Bronchial epithelial cell (primary cell): ENCODE data around the gene PNMA5. TPM values are rescaled to one million over a fixed set of nuclear protein-coding genes. Genes with fewer than 3 reads are reported as not detected.

Experiments
- DNase-seq: peaks from one replicate; pipeline ENCODE4 v3.0.0-alpha.2; 2010; ENCODE audit warnings: low read depth
- FAIRE-seq: peaks from 2 replicates; lab custom pipeline; 2011; peaks lifted over from hg19 to GRCh38; lab: Jason Lieb, UNC
- H3K27me3 ChIP-seq: 2 replicates; pipeline ENCODE4 v1.5.1; 2011; ENCODE audit warnings: low read length; ENCODE audit not compliant: control insufficient read depth, insufficient read depth
- H3K36me3 ChIP-seq: 2 replicates; pipeline ENCODE4 v1.5.1; 2011; ENCODE audit warnings: low read length; ENCODE audit not compliant: control insufficient read depth, insufficient read depth
- H3K4me3 ChIP-seq: 2 replicates; pipeline ENCODE4 v1.5.1; 2011; ENCODE audit warnings: mild to moderate bottlenecking, low read depth, low read length, control low read depth
- total RNA-seq: library from RNA; depleted of rRNA; stranded (reverse); fragments of >200 nt; gene quantifications from 2 replicates; pipeline ENCODE4 v1.2.1, GENCODE V29; 2014
- TF ChIP-seq, protein P1 (sequence below): IDR thresholded peaks from 2 replicates; pipeline ENCODE4 v1.5.1; 2011; ENCODE audit warnings: mild to moderate bottlenecking, moderate library complexity, low read length, control low read depth, inconsistent platforms; ENCODE audit not compliant: insufficient read depth, severe bottlenecking

The PNMA5 gene
- total RNA-seq, 1 donor from 2014 or later = not detected

DNA sequence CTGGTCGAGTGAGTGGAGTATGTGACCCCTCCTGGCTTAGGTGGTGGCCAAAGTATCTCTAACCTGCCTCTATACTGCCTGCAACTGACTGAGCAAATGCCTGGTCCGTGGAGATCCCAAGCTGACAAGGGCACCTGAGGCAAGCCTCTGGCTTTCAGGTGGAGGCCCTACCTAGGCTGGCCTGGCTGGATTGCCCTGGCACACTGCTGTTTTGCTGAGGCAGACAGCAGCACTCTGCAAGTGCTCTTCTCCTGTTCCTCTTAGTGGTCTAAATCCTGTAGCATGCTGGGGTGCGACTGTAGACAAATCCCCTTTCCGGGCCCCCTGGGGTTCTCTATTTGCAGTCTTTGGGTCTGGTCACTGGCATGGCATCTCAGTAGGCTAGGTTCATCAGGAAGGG lies 44.8 kb downstream of the PNMA5 start:
- H3K36me3 ChIP-seq = peaks cover 18% of the 10 kb centered on the region

DNA sequence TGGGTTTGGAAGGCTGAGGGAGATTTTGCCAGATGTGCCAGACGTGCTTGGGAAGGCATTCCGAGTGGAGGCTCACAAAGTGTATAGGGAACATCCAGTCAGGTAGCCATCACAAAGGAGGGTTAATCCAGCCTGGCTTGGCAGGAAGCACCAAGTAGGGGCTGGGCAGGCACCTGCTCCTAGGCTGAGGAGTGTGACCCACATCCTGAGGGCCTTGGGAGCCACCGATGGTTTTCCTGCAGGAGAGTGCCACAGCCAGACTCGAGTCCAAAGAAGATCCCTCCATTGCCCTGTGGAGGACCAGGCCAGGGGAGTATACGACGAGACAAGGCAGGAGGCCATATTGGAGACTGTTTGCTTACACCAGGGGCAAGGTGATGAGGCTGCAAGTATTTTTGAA lies 47.2 kb downstream of the PNMA5 start:
- H3K27me3 ChIP-seq = no peaks in the 10 kb centered on the region
- TF ChIP-seq, protein P1, sequence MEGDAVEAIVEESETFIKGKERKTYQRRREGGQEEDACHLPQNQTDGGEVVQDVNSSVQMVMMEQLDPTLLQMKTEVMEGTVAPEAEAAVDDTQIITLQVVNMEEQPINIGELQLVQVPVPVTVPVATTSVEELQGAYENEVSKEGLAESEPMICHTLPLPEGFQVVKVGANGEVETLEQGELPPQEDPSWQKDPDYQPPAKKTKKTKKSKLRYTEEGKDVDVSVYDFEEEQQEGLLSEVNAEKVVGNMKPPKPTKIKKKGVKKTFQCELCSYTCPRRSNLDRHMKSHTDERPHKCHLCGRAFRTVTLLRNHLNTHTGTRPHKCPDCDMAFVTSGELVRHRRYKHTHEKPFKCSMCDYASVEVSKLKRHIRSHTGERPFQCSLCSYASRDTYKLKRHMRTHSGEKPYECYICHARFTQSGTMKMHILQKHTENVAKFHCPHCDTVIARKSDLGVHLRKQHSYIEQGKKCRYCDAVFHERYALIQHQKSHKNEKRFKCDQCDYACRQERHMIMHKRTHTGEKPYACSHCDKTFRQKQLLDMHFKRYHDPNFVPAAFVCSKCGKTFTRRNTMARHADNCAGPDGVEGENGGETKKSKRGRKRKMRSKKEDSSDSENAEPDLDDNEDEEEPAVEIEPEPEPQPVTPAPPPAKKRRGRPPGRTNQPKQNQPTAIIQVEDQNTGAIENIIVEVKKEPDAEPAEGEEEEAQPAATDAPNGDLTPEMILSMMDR = no peak
- H3K4me3 ChIP-seq = no peak overlapping the region
- FAIRE-seq (no peak), DNase-seq (no peak)
- peaks cover 20% of the 10 kb centered on the region for H3K36me3 ChIP-seq

More for the DNA sequence above, 44.8 kb downstream of the PNMA5 start:
- TF ChIP-seq, protein P1 = no peak
- FAIRE-seq = no peak
- no peak for DNase-seq
- Histone ChIP-seq H3K4me3 (no peak overlapping the region), H3K27me3 (no peaks in the 10 kb centered on the region)

DNA sequence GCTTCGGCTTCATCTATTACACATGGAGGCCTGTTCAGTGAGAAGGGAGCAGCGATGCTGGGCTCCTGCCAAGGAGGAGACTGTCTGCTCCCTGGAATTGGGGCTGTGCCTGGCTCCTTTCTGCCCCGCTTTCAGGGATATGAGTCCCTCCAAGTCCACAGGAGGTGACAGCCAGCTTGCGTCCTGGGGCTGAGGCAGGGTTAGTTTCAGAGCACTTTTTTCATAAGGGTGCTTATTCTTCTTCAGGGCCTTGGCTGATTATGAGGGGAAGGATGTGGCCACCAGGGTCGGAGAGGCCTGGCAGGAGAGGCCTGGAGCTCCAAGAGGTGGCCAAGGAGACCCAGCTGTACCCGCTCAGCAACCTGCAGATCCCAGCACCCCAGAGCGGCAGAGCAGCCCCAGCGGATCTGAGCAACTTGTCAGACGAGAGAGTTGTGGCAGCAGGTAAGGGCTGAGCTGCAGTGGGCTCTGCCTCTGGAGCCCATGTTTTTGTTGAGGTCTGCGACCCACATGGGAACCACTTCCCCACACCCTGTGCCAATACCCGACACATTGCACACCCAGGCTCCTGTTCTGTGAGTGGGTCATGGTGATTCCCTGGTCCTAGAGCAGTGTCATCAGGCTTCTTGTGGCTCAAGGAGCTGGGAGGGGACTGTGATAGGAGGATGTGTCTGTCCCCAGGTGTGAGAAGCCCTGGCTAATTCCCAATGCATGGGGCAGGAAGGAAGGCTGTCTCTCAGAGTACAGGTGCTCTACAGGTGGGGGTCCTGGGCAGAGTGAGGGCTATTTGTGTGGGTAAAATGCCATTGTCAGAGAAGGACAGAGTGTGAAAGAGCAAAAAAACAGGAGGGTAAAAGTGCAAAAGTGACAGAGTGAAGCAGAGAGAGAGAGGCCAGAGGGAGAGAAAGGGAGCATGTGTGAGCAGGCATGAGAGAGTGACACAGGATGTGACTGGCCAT lies 48.6 kb downstream of the PNMA5 start:
- peak; percentile 68 for FAIRE-seq
- H3K4me3 ChIP-seq = no peak overlapping the region
- no peak for DNase-seq
- H3K36me3 ChIP-seq = peaks cover 20% of the 10 kb centered on the region
- no peaks in the 10 kb centered on the region for H3K27me3 ChIP-seq
- TF ChIP-seq, protein P1 = no peak

DNA sequence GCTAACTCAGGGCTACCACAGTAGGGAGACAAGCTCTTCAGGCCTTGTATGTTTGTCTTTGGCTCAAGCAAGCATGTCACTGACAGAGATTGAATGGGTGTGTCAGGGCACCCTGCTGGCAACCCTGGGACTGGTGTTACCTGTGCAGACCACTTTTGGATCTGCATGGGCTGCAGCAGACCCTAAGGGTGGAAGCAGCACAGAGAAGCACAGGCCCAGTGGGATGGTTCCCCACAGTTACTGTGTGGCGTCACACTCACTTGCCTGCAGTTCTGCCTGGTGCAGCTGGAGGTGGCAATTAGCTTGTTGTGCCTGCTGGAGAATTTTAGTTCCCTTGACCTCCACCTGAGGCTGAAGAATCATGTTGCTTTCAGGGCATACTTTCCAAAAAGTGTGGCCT lies 50.1 kb downstream of the PNMA5 start:
- Histone ChIP-seq H3K36me3 (peaks cover 17% of the 10 kb centered on the region), H3K27me3 (no peaks in the 10 kb centered on the region), H3K4me3 (no peak overlapping the region)
- TF ChIP-seq, protein P1 = no peak
- no peak for DNase-seq
- no peak for FAIRE-seq

DNA sequence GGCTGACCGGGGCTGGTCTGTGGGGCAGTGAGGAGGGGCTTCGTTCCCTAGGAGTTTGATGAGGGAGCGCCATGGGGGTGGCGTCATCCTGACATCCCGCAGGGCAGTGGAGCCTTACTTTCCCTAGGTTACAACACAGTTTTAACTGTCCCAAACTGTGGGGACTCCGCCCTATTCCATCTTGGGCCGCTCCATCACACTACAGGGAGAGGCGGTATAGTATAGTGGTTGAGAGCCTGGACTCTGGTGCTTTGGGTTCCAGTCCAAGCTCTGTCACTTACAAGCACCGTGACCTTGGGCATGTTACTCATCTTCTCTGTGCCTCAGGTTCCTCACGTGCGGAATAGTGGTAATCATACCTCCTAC lies 51.9 kb downstream of the PNMA5 start:
- FAIRE-seq (no peak), DNase-seq (no peak)
- H3K36me3 ChIP-seq = peaks cover 21% of the 10 kb centered on the region
- H3K27me3 ChIP-seq = no peaks in the 10 kb centered on the region
- TF ChIP-seq, protein P1 = no peak
- peak overlapping the region; percentile 43 for H3K4me3 ChIP-seq
